Transverse colon (tissue), 4 donors: ENCODE data around the gene UBA6. TPM values are rescaled to one million over a fixed set of nuclear protein-coding genes. Genes with fewer than 3 reads are reported as not detected.
"Not testable (repeated sequence)": the region's sequence is repeated elsewhere in the genome, so short reads cannot be mapped to it uniquely, and the experiment has no call there.

Source experiments
- DNase-seq: peaks from one replicate; pipeline ENCODE4 v3.0.0-alpha.2; 2019
- H3K27ac ChIP-seq, 4 donors: fragments of 200-600 bp; sonication (generic); 2 replicates each; pipeline ENCODE4 v1.5.1; 2016 to 2018; ENCODE audit warnings: inconsistent platforms in 4 of 4
- H3K27me3 ChIP-seq: fragments of 200-600 bp; sonication (generic); 2 replicates; pipeline ENCODE4 v1.5.1; 2017; ENCODE audit warnings: inconsistent platforms
- H3K36me3 ChIP-seq, 4 donors: fragments of 200-600 bp; sonication (generic); 2 replicates each; pipeline ENCODE4 v1.5.1; 2017 to 2019; ENCODE audit warnings: inconsistent platforms in 4 of 4
- H3K4me1 ChIP-seq, 4 donors: fragments of 200-600 bp; sonication (generic); 2 replicates each; pipeline ENCODE4 v1.5.1; 2017 to 2020; ENCODE audit warnings: inconsistent platforms in 4 of 4
- H3K4me3 ChIP-seq, 4 donors: fragments of 200-600 bp; sonication (generic); 1 replicate in 1 of 4; 2 replicates in 3 of 4; pipeline versions ENCODE4 v1.5.1 to v1.6.1; 2017 to 2019; ENCODE audit warnings: inconsistent platforms in 4 of 4
- H3K9me3 ChIP-seq, 2 donors: fragments of 200-600 bp; sonication (generic); 2 replicates each; pipeline ENCODE4 v1.5.1; 2017 to 2019; ENCODE audit warnings: inconsistent platforms in 2 of 2
- EP300 ChIP-seq: sonication (generic); formaldehyde crosslinking; IDR thresholded peaks from one replicate; pipeline ENCODE4 v1.6.1; 2017; ENCODE audit warnings: antibody characterized with exemption, low read depth
- POLR2A ChIP-seq: fragments of 450-650 bp; IDR thresholded peaks from one replicate; pipeline ENCODE4 v1.6.1; 2016; ENCODE audit warnings: antibody characterized with exemption, mild to moderate bottlenecking, moderate library complexity
- POLR2AphosphoS5 ChIP-seq, 3 donors: sonication (generic); formaldehyde crosslinking; IDR thresholded peaks; one replicate each; pipeline ENCODE4 v1.6.1; 2016; ENCODE audit warnings: antibody characterized with exemption in 3 of 3
- WGBS, 2 donors: methylation state at CpG; one replicate each; pipeline ENCODE4 v1.1.5; 2018; ENCODE audit warnings: low coverage in 1 of 2; 5-methylcytosine and 5-hydroxymethylcytosine counted together
- in situ Hi-C, 4 donors: fragments of 200-750 bp; cut with MboI; loops; one replicate each; pipeline versions ENCODE4 v1.15.0 to v1.15.1; 2017; ENCODE audit warnings: low sequenced_read_pairs in 3 of 4, low pct_ligation_motif_present in 1 of 4, low pct_unique_long_range_greater_than_20kb in 1 of 4
- intact Hi-C: fragments of 100-400 bp; cut with DNase I; formaldehyde crosslinking; loops from one replicate; pipeline ENCODE4 v1.15.1; 2023; ENCODE audit warnings: low total_unique reads
- total RNA-seq, 4 donors: library from RNA; depleted of rRNA; stranded (reverse); fragments of >200 nt; gene quantifications; one replicate each; pipeline ENCODE4 v1.1.0, GENCODE V29; 2016
- TF ChIP-seq, protein P1 (sequence below), 5 experiments: fragments of 200-600 bp in 3 of 5; fragments of 450-650 bp in 2 of 5; sonication (generic) in 3 of 5; IDR thresholded peaks; 1 replicate in 2 of 5; 2 replicates in 3 of 5; pipeline ENCODE4 v1.5.1; 2016 to 2017; ENCODE audit warnings: antibody characterized with exemption in 5 of 5, inconsistent platforms in 3 of 5, mild to moderate bottlenecking in 2 of 5, moderate library complexity in 1 of 5

The UBA6 gene
- total RNA-seq, 4 donors from 2014 or later = 20.9 to 52.7 (median 48.6) TPM

DNA sequence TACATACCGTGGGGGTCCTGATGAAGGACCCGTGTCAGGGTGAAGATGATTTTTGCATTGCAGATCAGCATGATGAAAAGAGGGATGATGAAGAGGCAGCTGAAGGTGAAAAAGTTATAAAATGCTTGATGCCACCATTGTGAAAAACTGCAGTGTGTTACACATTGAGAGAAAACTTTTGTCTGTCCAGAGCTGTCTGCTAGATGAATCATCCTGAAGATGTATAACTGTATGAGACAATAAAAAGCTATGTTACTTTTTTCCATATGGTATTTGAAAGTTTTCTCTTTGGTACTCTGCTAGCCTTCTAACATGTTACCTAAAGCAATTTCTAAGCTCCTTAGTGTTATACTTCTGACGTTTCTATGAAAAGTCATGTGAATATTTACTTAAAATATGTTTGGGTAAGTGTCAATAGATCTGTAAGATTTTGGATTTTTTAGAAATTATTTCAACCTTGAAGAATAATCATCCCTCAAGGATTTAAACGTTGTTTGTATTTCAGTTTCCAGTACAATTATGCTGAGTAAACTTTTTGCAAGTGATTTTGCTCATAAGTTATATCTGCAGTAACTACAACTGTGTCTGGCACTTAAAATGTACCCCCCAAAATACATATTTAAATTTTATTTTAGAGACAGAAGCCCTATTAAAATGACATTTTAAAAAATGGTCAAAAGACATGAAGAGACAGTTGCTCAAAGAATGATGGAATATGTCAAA, 43.8 kb upstream of the UBA6 start:
- Histone ChIP-seq H3K9me3 (no peaks in the 10 kb centered on the region), H3K4me3 (no peak overlapping the region), H3K4me1 (no peaks in the 10 kb centered on the region), H3K27ac (no peak overlapping the region), H3K27me3 (no peaks in the 10 kb centered on the region), H3K36me3 (no peaks in the 10 kb centered on the region)
- TF ChIP-seq EP300 (no peak), POLR2AphosphoS5 (IDR thresholded peaks at IDR 0.05) (no peak), POLR2A (no peak)
- TF ChIP-seq, protein P1, sequence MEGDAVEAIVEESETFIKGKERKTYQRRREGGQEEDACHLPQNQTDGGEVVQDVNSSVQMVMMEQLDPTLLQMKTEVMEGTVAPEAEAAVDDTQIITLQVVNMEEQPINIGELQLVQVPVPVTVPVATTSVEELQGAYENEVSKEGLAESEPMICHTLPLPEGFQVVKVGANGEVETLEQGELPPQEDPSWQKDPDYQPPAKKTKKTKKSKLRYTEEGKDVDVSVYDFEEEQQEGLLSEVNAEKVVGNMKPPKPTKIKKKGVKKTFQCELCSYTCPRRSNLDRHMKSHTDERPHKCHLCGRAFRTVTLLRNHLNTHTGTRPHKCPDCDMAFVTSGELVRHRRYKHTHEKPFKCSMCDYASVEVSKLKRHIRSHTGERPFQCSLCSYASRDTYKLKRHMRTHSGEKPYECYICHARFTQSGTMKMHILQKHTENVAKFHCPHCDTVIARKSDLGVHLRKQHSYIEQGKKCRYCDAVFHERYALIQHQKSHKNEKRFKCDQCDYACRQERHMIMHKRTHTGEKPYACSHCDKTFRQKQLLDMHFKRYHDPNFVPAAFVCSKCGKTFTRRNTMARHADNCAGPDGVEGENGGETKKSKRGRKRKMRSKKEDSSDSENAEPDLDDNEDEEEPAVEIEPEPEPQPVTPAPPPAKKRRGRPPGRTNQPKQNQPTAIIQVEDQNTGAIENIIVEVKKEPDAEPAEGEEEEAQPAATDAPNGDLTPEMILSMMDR (IDR thresholded peaks at IDR 0.05) = no peak
- intact Hi-C loops (no loop called here), in situ Hi-C loops (no loop called here)
- no peak for DNase-seq
- 76% methylated on average over 4 of the region's 4 CpGs for WGBS, 2 donors

DNA sequence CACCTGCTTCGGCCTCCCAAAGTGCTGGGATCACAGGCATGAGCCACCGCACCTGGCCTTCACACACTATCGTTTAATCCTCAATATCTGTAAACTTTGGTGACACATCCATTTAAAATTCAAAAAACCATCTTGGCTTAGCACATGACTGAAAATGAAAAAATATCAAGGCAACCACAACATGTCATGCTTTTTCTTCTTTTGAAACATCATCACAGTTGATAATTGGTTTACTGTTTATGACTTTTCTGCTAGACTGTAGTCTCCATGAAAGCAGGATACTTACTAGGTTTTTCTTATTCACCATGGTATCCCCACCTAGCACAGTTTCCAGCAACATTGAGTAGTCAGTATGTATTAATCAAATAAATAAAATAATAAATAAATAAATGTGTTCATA, 42.2 kb upstream of the UBA6 start:
- 88% methylated on average over 3 of the region's 3 CpGs; no CpG with 5 or more reads in 1 of the 2 donors for WGBS, 2 donors
- Histone ChIP-seq H3K27me3 (no peaks in the 10 kb centered on the region), H3K27ac (no peak overlapping the region), H3K9me3 (no peaks in the 10 kb centered on the region), H3K4me1 (no peaks in the 10 kb centered on the region), H3K4me3 (no peak overlapping the region), H3K36me3 (no peaks in the 10 kb centered on the region)
- DNase-seq = no peak
- TF ChIP-seq POLR2A (no peak), POLR2AphosphoS5 (IDR thresholded peaks at IDR 0.05) (no peak), EP300 (no peak)
- TF ChIP-seq, protein P1 (IDR thresholded peaks at IDR 0.05) = no peak
- intact Hi-C loops = no loop called here
- in situ Hi-C loops = no loop called here

DNA sequence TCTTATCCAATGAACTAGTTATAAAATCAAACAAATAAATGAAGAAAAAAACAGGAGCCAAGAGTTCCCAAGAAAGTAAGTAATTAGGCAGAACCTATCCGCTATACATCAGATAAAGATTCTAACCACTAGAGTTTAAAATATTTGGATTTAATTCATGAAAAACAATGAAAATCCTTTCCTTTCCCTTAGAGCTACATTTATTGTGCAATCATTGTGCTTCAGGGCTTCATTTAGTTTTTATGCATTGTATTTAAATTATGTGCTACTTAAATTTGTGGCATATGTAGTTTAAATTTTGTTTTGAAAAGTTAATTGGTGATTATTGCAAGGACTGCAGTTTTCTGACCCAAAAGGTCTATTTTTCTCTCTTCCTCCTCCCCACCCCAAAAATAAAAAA, 35.3 kb upstream of the UBA6 start:
- Histone ChIP-seq H3K4me3 (no peak overlapping the region), H3K27me3 (no peaks in the 10 kb centered on the region), H3K4me1 (no peaks in the 10 kb centered on the region), H3K36me3 (no peaks in the 10 kb centered on the region), H3K27ac (no peak overlapping the region), H3K9me3 (no peaks in the 10 kb centered on the region)
- 96 to 100% methylated on average over 1 of the region's 1 CpG for WGBS, 2 donors
- in situ Hi-C loops = no loop called here
- no peak for DNase-seq
- intact Hi-C loops = no loop called here
- TF ChIP-seq POLR2AphosphoS5 (IDR thresholded peaks at IDR 0.05) = no peak
- TF ChIP-seq POLR2A = no peak
- TF ChIP-seq, protein P1 (IDR thresholded peaks at IDR 0.05) = no peak

DNA sequence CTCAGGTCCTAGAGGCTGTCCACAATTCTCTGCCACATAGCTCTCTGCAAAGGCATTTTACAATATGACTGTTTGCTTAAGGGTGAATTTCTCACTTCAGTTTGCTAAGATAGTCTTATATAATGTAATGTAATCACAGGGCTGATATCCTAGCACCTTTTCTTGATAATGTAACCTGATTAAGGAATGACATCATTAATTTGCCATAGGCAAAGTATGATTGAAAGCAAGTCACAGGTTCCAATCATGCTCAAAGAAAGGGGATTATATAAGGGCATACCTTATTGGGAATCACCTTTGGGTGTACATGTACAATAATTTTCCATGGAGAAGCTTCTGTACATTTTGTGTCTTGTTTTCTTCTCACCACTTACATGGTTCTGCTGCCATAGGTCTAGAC, 34.4 kb upstream of the UBA6 start:
- H3K4me1 ChIP-seq = no peaks in the 10 kb centered on the region
- in situ Hi-C loops = no loop called here
- H3K4me3 ChIP-seq = no peak overlapping the region
- H3K36me3 ChIP-seq = no peaks in the 10 kb centered on the region
- no peak overlapping the region for H3K27ac ChIP-seq
- TF ChIP-seq EP300 (no peak), POLR2A (no peak), POLR2AphosphoS5 (IDR thresholded peaks at IDR 0.05) (no peak)
- TF ChIP-seq, protein P1 (IDR thresholded peaks at IDR 0.05) = no peak
- H3K27me3 ChIP-seq = no peaks in the 10 kb centered on the region
- no peak for DNase-seq
- intact Hi-C loops = no loop called here
- H3K9me3 ChIP-seq = no peaks in the 10 kb centered on the region

DNA sequence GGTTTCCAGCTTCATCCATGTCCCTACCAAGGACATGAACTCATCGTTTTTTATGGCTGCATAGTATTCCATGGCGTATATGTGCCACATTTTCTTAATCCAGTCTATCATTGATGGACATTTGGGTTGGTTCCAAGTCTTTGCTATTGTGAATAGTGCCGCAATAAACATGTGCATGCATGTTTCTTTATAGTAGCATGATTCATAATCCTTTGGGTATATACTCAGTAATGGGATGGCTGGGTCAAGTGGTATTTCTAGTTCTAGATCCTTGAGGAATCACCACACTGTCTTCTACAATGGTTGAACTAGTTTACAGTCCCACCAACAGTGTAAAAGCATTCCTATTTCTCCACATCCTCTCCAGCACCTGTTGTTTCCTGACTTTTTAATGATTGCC, 29.6 kb upstream of the UBA6 start:
- DNase-seq, H3K9me3 ChIP-seq, H3K36me3 ChIP-seq, H3K27me3 ChIP-seq, H3K27ac ChIP-seq, H3K4me1 ChIP-seq, in situ Hi-C loops, intact Hi-C loops, H3K4me3 ChIP-seq: not testable (repeated sequence)
- WGBS, 2 donors = 84 to 96% methylated on average over 3 of the region's 3 CpGs
